D341Med (cell line): ENCODE results near the gene CDH26.

Experiments used
- DNase-seq: peaks from one replicate; pipeline ENCODE4 v3.0.0; 2012; ENCODE audit warnings: low spot score

Gene CDH26

DNA sequence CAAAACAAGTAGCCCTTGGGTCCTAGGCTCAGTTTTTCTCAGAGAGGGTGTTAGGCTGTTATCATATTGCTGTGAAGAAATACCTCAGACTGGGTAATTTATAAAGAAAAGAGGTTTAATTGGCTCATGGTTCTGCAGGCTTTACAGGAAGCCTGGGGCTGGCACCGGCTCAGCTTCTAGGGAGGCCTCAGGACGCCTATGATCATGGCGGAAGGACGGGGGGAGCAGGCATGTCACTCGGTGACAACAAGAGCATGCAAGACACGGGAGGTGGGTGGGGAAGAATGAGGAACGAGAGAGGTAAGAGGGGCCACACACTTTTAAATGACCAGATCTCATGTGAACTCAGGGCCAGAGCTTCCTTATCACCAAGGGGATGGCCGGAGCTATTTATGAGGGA is 26.9 kb downstream of the CDH26 start:
- DNase-seq: no peak

DNA sequence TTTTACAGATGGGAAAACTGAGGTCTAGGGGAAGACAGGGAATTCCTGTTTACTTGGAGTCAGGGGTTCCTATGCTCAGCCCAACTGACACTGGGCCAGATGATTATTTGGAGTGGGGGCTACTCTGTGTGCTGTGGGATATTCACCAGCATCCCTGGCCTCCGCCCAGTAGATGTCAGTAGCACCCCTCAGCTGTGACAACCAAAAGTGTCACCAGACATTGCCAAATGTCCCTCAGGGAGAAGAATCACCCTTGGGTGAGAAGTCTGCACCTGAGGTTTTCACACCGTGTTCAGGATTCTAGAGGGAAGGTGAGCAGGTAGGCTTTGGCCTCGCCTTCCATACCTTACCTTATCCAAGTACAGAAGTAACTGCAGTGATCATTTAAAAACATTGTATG is 27.6 kb downstream of the CDH26 start:
- DNase-seq: no peak

DNA sequence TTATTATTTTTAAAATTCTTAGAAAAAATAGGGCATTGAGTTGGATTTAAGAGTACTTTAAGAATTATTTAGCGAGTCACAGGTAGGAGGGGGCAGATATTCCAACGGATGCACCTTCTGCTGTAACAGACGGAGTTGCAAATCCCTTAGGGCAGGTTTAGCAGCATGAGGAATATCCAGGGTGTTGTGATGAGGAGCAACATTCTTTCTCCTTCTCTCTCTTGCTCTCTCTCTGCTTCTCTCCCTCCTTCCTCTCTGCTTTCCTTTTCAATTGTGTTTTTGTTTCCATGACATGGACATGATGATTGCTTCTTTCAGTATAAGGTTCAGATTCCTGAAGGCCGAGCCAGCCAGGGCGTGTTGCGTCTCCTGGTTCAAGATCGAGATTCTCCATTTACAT is 28.9 kb downstream of the CDH26 start:
- DNase-seq: no peak

DNA sequence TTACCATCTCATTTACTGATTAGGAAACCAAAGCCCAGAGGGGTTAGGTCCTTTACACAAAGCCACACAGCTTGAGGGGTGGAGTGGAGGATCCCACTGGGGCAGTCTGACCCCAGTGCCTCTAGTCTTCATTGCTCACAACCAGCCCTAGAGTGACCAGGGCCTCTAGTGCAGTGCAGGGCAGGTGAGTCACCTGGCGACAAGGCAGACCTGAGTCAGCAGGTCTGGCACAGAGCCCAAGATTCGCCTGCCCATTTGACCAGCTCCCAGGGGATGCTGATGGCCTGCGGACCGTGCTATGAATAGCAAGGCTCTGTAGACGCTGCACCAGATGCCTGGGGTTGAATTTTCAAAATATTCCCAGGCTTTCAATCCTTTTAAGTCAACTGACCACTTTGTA is 29.9 kb downstream of the CDH26 start:
- no peak for DNase-seq

DNA sequence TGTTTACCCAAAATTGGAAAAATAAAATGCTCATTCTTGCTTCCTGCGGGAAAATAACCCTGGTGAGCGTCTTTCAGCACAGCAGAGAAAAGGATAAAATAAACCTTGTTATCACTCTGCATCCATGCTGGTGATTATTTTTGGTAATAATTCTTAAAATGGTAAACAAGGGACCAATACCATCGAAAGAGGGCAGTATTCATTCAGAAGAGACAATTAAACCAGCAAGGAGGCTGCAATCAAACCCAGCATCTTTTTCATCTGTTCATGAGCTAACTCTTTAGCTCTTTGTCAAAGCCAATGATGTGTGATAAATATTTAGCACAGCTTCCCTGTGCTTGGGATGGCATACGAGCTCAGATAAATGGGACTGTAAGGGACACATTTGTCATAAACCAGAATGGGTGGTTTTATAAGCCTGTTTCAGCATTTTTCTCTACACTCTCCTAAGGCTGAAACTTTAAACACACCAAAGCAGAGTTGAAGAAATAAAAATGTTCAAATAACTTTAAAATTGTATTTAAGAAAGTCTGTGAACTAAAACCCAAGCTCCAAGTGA is 34.4 kb downstream of the CDH26 start:
- DNase-seq: no peak

DNA sequence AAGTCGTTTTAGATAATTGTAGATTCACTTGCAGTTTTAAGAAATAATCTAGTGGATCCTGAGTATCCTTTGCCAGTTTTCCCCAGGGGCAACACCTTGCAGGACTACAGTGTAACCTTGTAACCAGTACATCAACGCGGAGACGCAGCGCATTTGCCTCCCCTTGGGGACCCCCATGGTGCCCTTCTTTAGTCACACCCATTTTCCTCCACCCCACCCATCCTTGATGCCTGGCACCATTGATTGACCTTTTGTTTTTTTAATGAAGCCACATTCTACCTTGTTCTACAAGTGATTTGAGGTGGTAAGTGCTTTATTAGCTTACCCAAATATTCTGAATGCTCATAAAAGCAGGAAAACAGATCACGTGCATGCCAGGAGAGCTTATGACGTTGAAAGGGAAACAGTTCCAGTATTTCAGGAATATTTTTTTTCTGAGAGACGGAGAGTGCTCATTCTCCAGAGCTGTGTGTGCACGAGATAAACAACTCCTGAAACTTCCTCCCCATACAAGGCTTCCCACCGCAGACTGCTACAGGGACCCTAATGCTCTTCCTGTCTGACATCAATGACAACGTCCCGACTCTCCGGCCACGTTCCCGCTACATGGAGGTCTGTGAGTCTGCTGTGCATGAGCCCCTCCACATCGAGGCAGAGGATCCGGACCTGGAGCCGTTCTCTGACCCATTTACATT is 35.7 kb downstream of the CDH26 start:
- DNase-seq: no peak

DNA sequence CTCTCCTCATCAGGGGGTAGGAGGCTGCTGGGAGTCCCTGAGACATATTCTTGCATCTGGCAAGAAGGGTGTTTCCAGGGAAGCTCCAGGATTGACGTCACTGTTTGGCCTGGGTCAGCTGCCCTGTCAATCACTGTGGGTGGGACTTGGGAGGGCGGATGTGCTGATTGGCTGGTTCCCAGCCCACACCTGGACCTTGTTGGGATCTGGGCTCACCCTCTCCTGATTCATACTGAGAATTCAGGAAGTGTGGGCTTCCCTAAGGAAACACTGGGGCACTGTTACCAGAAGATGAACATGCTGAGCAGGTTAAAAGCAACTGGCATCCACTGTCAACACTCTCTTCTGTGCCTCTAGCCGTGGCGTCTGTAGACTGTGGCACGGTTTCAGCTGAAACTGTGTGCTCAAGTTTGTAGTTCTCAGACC is 36.5 kb downstream of the CDH26 start:
- DNase-seq: no peak

DNA sequence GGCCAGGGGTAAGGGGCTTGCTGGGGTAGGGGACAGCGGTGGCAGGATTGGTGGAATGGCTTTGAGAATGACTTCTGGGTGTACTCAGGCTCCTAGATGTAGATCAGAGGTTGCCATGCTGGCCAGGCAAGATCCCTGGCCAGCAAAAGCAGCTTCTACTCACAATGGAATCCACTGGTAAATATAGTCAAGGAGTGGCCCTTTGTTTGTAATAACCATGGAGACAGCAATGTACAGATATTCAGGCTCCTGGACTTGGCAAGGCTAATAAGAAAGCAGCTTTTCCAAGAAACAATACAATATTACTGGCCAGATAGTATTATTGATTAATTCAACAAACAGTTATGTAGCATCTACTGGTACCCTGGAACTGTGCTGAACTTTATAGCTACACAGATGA is 37.9 kb downstream of the CDH26 start:
- no peak for DNase-seq

DNA sequence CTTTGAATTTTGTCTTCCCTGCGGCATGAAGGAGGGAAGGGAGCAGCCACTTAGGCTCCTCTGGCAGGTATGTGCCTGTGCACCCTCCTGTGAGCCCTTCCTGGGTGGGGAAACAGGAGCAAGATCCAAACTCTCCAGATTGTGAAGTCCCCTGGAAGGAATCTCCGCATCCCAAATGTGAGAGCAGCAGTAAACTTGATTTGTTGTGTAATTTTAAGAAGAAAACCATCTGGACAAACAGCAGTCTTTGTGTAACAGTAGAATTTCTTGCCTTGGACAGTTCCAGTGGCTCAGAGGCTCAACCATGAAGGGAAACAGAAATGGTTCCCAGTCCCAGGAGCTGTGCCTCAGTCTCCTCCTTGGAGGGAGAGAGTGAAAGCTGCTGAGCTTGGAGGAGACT is 39.7 kb downstream of the CDH26 start:
- DNase-seq: no peak

DNA sequence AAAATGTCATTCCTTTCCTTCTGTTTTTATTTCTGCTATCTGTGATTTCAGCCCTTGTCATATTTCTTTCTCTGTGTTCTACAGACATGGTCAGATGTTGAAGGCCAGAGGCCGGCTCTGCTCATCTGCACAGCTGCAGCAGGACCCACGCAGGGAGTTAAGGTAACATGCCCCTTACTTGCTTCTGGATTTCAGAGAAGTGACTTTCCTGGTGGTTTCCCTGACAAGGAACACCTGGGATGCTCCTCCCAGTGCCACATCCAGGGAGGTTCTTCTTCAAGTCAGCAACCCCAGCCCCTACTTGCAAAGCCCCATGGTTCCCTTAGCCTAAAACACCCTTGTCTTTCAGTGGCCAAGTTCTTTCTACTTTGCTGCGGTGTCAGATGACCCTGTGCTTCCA is 41.3 kb downstream of the CDH26 start:
- DNase-seq: no peak

DNA sequence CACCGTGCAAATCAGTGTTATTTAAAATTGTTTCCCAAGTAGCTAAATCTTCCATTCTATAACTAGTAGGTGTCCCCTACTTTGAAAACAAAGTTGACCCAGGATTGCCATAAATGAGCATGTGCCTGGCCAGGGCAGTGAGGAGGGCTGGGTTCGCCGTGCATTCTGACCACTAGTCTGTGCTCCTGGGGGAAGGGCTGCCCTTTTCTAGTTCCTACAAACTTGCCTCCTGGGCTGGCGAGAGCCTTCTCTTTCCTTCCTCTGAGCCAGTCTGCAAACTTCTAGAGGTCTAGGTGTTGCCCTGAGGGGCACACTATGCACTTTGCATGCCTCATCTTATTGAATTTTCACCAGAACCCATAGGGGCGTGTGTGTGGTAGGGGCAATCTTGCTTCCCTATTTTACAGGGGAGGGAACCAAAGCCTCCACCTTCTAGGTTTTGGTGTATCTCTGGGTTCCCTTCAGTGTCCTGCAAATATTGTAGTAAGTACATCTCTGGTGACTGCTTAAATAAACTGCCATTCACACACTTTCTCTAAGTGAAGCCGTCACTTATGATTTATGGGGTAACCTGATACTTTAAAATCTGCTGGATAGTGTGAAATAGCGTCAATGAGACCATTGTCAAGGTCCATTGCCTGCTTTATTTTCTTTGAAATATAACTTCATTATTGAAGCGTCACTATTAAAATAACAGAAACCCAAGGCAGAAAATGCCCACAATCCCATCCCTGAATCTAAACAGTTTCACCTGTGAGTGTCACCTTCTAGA is 42.2 kb downstream of the CDH26 start:
- DNase-seq: no peak

DNA sequence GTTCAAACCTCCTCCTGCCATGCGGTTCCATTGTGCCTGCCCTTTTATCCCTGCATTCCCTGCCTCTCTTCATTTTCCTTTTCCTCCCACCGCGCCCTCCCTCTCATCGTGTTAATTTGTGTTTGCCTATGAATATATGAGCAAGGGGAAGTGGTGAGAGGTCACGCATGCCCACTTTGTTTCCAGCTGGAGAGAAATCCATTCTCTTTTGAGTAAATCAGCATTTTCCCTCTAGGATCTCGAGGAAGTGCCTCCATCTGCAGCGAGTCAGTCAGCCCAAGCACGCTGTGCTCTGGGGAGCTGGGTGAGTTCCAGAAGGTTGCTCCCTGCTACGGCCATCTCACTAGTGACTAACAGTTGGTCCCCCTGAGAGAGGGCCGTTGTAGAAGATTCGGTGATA is 42.9 kb downstream of the CDH26 start:
- DNase-seq: no peak

DNA sequence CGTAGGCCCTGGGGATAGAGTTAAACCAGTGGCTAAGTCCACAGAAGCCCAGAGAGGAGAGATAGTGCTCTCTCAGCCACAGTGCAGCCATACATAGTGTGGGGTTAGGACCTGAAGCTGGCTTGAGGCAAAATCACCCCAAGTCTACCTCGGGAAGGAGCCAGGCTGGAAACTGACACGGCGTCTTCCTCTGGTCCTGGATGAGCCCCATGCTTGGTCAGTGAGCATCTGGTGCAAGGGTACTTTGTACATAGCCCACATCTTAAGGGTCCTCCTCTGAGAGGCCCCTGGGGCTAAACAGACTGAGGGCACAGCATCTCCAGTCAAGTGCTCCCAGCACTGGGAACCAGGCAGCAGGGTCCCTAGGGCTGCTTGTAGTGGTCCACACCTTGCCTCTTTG is 45.6 kb downstream of the CDH26 start:
- no peak for DNase-seq

DNA sequence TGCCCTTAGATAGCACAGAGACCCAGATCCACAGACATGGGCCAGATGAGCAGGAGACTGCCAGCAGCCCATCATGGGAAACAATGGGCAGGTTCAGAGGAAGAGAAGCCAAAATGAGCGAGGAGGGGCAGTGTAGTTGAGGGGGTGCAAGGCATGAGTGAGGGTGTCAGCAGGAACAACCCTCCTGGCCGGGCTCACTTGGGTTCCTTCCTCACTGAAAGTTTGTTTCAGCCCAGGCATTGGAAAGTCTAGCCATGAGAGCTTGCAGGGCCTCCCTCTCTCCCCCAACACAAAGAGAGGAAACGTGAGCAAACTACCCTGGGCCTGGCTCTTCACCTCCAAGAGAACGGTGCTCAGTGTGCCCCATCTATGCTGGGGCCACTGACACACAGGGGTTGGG is 48.0 kb downstream of the CDH26 start:
- peak; percentile 1 for DNase-seq

DNA sequence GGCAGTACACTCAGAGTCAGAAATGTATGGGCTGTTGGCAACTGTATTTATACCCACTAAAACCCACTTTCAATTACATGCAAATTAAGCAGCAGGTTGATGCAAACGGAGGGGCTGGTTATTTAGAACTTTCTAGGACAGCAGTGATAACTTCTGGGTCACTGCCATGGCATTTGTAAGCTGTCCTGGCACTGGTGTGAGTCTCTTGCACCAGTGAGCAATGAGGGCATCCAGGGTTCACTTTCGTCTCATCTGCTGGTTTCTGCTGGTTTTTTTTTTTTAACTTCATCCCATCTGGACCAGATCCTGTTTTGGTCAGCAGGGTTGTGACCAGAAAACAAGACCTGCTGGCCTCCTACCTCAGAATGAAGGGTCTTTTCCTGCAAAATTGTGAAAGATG is 49.2 kb downstream of the CDH26 start:
- no peak for DNase-seq

DNA sequence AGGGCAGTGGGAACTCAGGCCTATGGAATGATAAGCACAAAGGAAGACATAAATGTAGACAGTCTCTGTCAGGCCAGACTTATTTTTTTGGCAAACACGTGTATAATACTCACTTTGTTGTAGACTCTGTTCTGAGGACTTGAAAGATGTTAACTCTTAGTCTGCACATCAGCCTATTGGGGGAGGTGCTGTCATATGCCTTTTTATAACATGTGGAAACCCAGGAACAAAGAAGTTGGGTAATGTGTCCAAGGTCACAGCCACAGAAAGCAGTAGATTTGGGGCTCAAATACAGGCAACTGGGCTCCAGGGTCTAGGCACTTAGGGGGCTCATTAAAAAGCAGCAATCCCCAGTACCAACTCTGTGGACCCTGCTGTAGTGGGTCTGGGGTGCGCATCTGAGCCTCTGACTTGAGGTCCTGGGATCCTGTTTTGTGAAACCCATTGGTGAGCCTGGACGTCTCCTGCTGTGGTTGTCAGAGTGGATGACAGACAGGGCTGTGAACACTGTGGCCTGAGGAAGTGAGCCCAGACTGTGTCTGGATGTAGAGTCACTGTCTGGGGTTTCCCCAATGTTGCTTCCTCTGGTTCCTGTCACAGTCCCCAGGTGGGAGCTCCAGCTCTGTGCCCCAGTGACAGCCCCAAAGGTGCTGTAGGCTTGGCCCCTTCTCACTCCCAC is 50.0 kb downstream of the CDH26 start:
- DNase-seq: no peak

DNA sequence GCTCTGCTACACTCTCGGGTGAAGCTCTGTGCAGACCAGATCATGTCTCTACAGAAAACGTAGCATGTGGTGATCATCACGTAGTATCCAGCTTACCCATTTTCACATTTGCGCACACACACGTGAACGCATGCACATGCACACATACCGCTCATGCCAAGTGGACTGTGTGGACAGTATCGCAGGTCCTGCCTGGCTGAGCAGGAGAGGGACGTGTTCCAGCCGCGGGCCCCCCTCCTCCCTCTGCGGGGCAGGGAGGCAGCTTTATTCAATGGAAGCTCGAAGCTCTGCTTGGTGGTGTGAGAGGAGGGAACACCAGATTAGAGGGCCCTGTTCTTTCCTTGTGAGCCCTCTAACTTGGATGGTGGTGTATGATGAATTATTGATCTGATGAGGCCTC is 51.1 kb downstream of the CDH26 start:
- DNase-seq: no peak

DNA sequence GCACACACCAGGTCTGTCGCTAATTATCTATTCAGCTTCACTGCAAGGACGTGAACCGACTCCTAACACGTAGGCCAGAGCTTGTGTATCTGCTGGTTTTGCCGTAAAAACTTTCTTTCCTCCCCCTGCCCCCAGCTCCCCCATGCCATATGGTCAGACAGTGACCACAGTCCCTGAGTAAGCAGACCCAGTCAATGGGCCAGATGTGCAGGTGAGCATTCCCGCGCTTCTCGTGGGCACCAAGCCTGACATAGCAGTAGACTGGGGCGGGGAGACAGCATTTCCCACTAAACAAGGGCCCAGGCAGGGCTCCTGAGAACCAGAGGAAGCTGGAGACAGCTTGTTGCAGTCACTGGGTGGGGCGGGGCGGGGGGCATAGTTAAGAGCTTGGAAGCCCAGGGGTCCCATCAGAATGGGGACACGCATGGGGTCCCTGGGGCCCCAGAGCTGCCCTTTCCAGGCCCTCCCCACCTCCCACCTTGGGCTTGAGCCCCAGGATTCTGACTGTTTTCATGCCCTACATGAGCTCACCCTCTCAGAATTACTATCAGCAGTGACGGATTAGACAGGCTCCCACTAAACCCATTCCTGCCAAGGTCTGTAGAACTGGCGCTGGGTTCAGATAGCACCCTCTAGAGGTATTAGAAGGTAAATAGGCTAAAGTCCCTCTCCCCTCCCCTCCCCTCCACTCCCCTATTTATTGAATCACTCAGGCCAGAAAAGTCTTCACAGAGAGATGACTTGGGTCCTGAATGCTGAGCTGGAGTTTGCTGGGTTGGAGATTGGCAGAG is 51.8 kb downstream of the CDH26 start:
- peak; percentile 54 for DNase-seq

DNA sequence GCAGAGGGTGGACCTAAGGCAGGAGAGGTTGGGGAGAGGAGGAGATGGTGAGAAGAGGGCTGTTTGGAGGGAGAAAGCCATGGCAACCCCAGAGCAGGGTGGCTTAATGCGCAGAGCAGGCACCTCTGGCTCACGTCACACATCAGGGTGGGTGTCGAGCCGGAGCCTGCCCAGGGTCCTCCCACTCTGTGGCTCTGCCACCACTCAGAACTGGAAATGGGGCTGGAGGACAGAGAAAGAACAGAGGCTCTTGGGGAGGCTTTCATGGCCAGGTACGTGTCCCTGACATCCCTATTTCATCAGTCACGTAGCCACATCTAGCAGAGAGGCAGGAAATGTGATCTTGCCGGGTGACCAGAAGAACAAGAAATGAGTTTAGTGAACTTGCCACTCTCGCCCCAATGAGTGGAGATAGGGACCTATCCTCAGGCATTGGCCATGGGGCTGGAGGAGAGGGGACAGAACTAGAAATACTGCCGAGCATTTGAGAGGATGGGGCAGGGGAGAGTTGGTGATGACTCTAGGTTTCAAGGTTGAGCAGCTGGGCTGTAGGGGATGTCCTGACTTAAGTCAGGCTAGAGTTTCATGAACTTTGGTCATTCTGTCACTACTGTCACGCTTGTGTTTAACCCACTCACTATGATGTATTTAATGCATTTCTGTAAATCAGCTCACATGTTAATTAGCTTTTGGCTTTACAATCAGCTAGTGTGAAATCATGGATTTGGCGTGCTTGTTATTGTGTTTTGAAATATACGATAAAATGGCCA is 52.7 kb downstream of the CDH26 start:
- DNase-seq: no peak

DNA sequence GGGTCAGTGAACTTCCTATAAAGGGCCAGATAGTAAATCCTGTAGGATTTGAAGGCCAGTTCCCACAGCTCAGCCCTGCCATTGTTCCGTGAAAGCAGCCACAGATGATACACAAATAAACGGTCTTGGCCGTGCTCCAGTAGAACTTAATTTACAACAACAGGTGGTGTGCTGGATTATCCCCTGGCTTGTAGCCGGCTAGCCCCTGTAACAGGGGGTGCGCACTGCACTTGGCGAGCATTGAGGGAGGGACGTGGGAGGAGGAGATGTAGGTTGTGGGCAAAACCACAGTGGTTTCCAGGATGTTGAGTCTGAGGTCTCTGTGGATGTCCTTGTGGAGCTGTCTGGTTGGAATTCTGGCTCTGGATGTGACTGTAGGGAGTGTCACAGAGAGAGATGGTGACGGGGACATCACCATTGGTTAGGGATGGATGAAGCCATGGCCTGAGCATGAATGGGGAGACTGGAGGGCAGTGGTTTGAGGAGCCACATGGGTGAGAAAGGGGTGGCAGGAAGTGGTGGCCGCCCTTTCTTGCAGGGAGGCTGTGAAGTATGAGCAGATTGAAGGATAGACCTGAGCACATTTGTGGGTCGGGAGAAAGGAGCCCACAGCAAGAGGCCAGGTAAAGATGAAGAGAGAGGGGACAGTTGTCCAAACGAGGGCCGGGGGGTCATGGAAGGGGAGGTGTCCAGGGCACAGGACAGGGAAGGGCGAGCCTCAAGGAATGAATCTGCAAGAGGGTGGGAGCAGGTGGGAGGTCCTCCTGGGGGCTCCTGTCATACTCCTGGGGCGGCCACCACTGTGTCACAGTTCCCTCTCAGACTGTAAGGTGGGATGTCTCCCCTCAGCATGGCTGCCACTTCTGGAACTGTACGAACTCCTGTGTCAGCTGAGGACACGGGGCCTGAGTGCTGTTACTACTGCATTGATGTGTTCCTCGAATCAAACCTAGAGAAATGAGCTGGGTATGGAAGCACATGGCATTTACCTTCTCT is 53.6 kb downstream of the CDH26 start:
- peak; percentile 56 for DNase-seq
